Activated T-helper 1 cell treated with anti-CD3 and anti-CD28 coated beads, Interleukin-12 subunit alpha, Interleukin-12 subunit beta, Interleukin-2, Interleukin-4 antibody, amounts not matched to agents 30 ng/mL and 10 ng/mL and 1 ng/mL, durations not matched to agents 14 hours and 24 hours and 36 hours (primary cell): ENCODE data around the gene PLPP1. TPM values are rescaled to one million over a fixed set of nuclear protein-coding genes. Genes with fewer than 3 reads are reported as not detected.
A peak's percentile ranks its signal among the peaks of the same experiment; 100 is the strongest.

ENCODE experiments used
- DNase-seq: peaks from one replicate; pipeline ENCODE4 v3.0.0; 2021; ENCODE audit warnings: low spot score
- H3K27ac Mint-ChIP-seq: one replicate; pipeline ENCODE4 v1.8.0; 2021; ENCODE audit warnings: mild to moderate bottlenecking, mixed read lengths
- H3K27me3 Mint-ChIP-seq: one replicate; pipeline ENCODE4 v1.8.0; 2022; ENCODE audit warnings: mild to moderate bottlenecking, moderate library complexity, mixed read lengths; ENCODE audit not compliant: insufficient read depth
- H3K36me3 Mint-ChIP-seq: one replicate; pipeline ENCODE4 v1.8.0; 2021; ENCODE audit warnings: low read depth, mixed read lengths
- H3K4me1 Mint-ChIP-seq: one replicate; pipeline ENCODE4 v1.8.0; 2021; ENCODE audit warnings: low read depth, mixed read lengths
- H3K4me3 Mint-ChIP-seq: one replicate; pipeline ENCODE4 v1.8.0; 2021; ENCODE audit warnings: mild to moderate bottlenecking, moderate library complexity, mixed read lengths
- H3K9me3 Mint-ChIP-seq: one replicate; pipeline ENCODE4 v1.8.0; 2021; ENCODE audit warnings: mixed read lengths
- intact Hi-C: fragments of 100-400 bp; cut with micrococcal nuclease; formaldehyde crosslinking; loops from one replicate; pipeline ENCODE4 v1.15.1; 2024
- total RNA-seq: library from RNA; stranded (reverse); gene quantifications from 2 replicates; pipeline ENCODE4 v1.2.3, GENCODE V29; 2022

The PLPP1 gene
- total RNA-seq, 1 donor from 2014 or later = 25.8 TPM

GRCh38 chr5:55407059-55407684, 127.6 kb downstream of the PLPP1 start:
- H3K4me3 Mint-ChIP-seq = no peak overlapping the region
- DNase-seq = no peak
- H3K27ac Mint-ChIP-seq = no peak overlapping the region
- H3K9me3 Mint-ChIP-seq = no peaks in the 10 kb centered on the region
- intact Hi-C loops = loop anchor here (1.0 kb wide), 1 partner anchor 284 kb away; no protein-coding TSS in a partner anchor
- H3K36me3 Mint-ChIP-seq = peaks cover 22% of the 10 kb centered on the region
- no peaks in the 10 kb centered on the region for H3K27me3 Mint-ChIP-seq
- H3K4me1 Mint-ChIP-seq = peaks cover 6% of the 10 kb centered on the region

- intact Hi-C loops = no loop called here
- Mint-ChIP-seq H3K27ac (no peak overlapping the region), H3K27me3 (no peaks in the 10 kb centered on the region), H3K36me3 (peaks cover 24% of the 10 kb centered on the region), H3K4me3 (no peak overlapping the region), H3K9me3 (no peaks in the 10 kb centered on the region), H3K4me1 (no peaks in the 10 kb centered on the region)
- no peak for DNase-seq
These were observed 128.5 kb downstream of the PLPP1 start for GRCh38 chr5:55406292-55406691.

- Mint-ChIP-seq H3K9me3 (no peaks in the 10 kb centered on the region), H3K36me3 (peaks cover 21% of the 10 kb centered on the region), H3K4me3 (no peak overlapping the region), H3K27me3 (no peaks in the 10 kb centered on the region), H3K4me1 (no peaks in the 10 kb centered on the region), H3K27ac (no peak overlapping the region)
- intact Hi-C loops = no loop called here
- no peak for DNase-seq
These were observed 132.6 kb downstream of the PLPP1 start for GRCh38 chr5:55402199-55402598.

GRCh38 chr5:55393501-55394175, 141.1 kb downstream of the PLPP1 start:
- intact Hi-C loops = no loop called here
- H3K36me3 Mint-ChIP-seq = peaks cover 41% of the 10 kb centered on the region
- no peak overlapping the region for H3K27ac Mint-ChIP-seq

GRCh38 chr5:55392669-55393068, 142.1 kb downstream of the PLPP1 start:
- no peak overlapping the region for H3K4me3 Mint-ChIP-seq
- no peak overlapping the region for H3K27ac Mint-ChIP-seq
- no peaks in the 10 kb centered on the region for H3K27me3 Mint-ChIP-seq
- DNase-seq = no peak
- peaks cover 45% of the 10 kb centered on the region for H3K36me3 Mint-ChIP-seq
- intact Hi-C loops = no loop called here
- no peaks in the 10 kb centered on the region for H3K4me1 Mint-ChIP-seq
- H3K9me3 Mint-ChIP-seq = peaks cover 14% of the 10 kb centered on the region

More at GRCh38 chr5:55393501-55394175, 141.1 kb downstream of the PLPP1 start:
- Mint-ChIP-seq H3K4me1 (no peaks in the 10 kb centered on the region), H3K4me3 (no peak overlapping the region), H3K9me3 (peaks cover 14% of the 10 kb centered on the region), H3K27me3 (no peaks in the 10 kb centered on the region)
- DNase-seq = no peak

- intact Hi-C loops = no loop called here
- H3K4me3 Mint-ChIP-seq = no peak overlapping the region
- DNase-seq = no peak
These were observed 143.1 kb downstream of the PLPP1 start for GRCh38 chr5:55391707-55392106.

GRCh38 chr5:55387865-55388264, 146.9 kb downstream of the PLPP1 start:
- DNase-seq = no peak
- Mint-ChIP-seq H3K27ac (no peak overlapping the region), H3K27me3 (no peaks in the 10 kb centered on the region), H3K36me3 (peaks cover 56% of the 10 kb centered on the region), H3K9me3 (peaks cover 21% of the 10 kb centered on the region), H3K4me3 (no peak overlapping the region), H3K4me1 (peaks cover 22% of the 10 kb centered on the region)
- intact Hi-C loops = no loop called here

More at GRCh38 chr5:55391707-55392106, 143.1 kb downstream of the PLPP1 start:
- H3K27me3 Mint-ChIP-seq = no peaks in the 10 kb centered on the region
- peaks cover 14% of the 10 kb centered on the region for H3K9me3 Mint-ChIP-seq
- H3K4me1 Mint-ChIP-seq = no peaks in the 10 kb centered on the region
- H3K36me3 Mint-ChIP-seq = peaks cover 44% of the 10 kb centered on the region
- no peak overlapping the region for H3K27ac Mint-ChIP-seq

DNA sequence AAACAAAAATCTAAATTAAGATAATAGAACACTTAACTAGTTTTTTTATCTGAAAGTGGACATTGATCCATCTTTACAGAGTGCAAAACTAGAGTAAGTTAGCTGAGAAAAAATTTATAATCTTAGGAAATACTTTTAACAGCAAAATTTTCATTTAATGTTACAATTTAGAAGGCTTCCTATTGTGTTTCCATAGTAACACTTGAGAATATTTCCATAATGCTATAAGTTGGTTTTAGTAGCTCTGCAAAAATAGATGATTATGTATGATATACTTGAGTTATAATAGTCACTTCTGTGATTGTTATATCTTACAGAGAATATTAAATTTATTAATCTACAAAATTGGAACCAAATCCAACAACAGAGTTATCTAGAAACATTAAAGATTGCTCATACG, 148.4 kb downstream of the PLPP1 start:
- DNase-seq = no peak
- no peak overlapping the region for H3K4me3 Mint-ChIP-seq
- H3K36me3 Mint-ChIP-seq = peaks cover 56% of the 10 kb centered on the region
- intact Hi-C loops = no loop called here
- H3K27ac Mint-ChIP-seq = no peak overlapping the region
- peaks cover 13% of the 10 kb centered on the region for H3K9me3 Mint-ChIP-seq
- H3K4me1 Mint-ChIP-seq = peaks cover 22% of the 10 kb centered on the region
- no peaks in the 10 kb centered on the region for H3K27me3 Mint-ChIP-seq

- no peak for DNase-seq
- Mint-ChIP-seq H3K36me3 (peaks cover 58% of the 10 kb centered on the region), H3K4me3 (no peak overlapping the region), H3K27ac (no peak overlapping the region), H3K27me3 (no peaks in the 10 kb centered on the region), H3K4me1 (peaks cover 22% of the 10 kb centered on the region), H3K9me3 (peaks cover 13% of the 10 kb centered on the region)
- intact Hi-C loops = no loop called here
These were observed 148.9 kb downstream of the PLPP1 start for GRCh38 chr5:55385846-55386245.

GRCh38 chr5:55385227-55385626, 149.5 kb downstream of the PLPP1 start:
- no peak for DNase-seq
- peaks cover 13% of the 10 kb centered on the region for H3K9me3 Mint-ChIP-seq
- no peak overlapping the region for H3K4me3 Mint-ChIP-seq
- no peaks in the 10 kb centered on the region for H3K27me3 Mint-ChIP-seq
- H3K4me1 Mint-ChIP-seq = peaks cover 22% of the 10 kb centered on the region
- intact Hi-C loops = no loop called here
- H3K27ac Mint-ChIP-seq = no peak overlapping the region
- H3K36me3 Mint-ChIP-seq = peaks cover 59% of the 10 kb centered on the region

- H3K27me3 Mint-ChIP-seq = no peaks in the 10 kb centered on the region
- intact Hi-C loops = no loop called here
- H3K4me1 Mint-ChIP-seq = peaks cover 22% of the 10 kb centered on the region
- peaks cover 13% of the 10 kb centered on the region for H3K9me3 Mint-ChIP-seq
- H3K27ac Mint-ChIP-seq = no peak overlapping the region
- peaks cover 60% of the 10 kb centered on the region for H3K36me3 Mint-ChIP-seq
- no peak for DNase-seq
- peak overlapping the region; percentile 3 for H3K4me3 Mint-ChIP-seq
These were observed 150.7 kb downstream of the PLPP1 start for GRCh38 chr5:55384072-55384471.

DNA sequence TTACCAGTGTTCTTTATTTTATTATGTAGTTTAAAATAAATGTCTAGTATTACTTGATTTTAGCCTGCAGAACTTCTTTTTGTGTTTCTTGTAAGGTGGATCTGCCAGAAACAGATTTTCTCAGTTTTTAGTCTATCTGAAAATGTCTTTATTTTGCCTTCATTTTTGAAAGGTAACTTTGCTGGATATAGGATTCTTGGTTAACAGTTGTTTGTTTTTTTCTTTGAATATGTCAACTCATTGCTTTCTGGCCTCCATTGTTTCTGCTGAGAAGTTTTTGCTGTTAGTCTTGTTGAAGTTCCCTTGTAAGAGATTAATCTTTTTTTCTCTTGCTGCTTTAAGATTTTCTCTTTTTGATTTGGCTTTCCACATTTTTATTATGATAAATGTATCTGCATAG, 151.5 kb downstream of the PLPP1 start:
- Mint-ChIP-seq H3K27me3 (no peaks in the 10 kb centered on the region), H3K36me3 (peaks cover 59% of the 10 kb centered on the region), H3K9me3 (peaks cover 13% of the 10 kb centered on the region), H3K4me3 (no peak overlapping the region), H3K4me1 (peaks cover 22% of the 10 kb centered on the region), H3K27ac (no peak overlapping the region)
- no peak for DNase-seq
- intact Hi-C loops = no loop called here

GRCh38 chr5:55377810-55378209, 157.0 kb downstream of the PLPP1 start:
- Mint-ChIP-seq H3K4me3 (no peak overlapping the region), H3K36me3 (peaks cover 50% of the 10 kb centered on the region), H3K9me3 (peaks cover 14% of the 10 kb centered on the region), H3K27ac (no peak overlapping the region), H3K27me3 (no peaks in the 10 kb centered on the region), H3K4me1 (no peaks in the 10 kb centered on the region)
- DNase-seq = no peak
- intact Hi-C loops = no loop called here
